Measurements from ENCODE around the gene IL18RAP.

IL18RAP gene

GRCh38 chr2:102442967-102443828 lies 20.2 kb downstream of the IL18RAP start:
- peak; percentile 82 for TF ChIP-seq CTCF (conservative IDR thresholded peaks at IDR 0.05)
- peak overlapping the region; percentile 73 for H3K27ac ChIP-seq

- no peak for TF ChIP-seq CTCF (conservative IDR thresholded peaks at IDR 0.05)
- H3K27ac ChIP-seq, result peak overlapping the region; percentile 73; the same call in 1 of the 2 replicates
Observed at GRCh38 chr2:102444233-102444632, 21.3 kb downstream of the IL18RAP start.

- TF ChIP-seq CTCF (conservative IDR thresholded peaks at IDR 0.05), result no peak
Observed at GRCh38 chr2:102446936-102447335, 24.0 kb downstream of the IL18RAP start.

GRCh38 chr2:102449370-102449974 lies 26.5 kb downstream of the IL18RAP start:
- peak; percentile 86 for TF ChIP-seq CTCF (conservative IDR thresholded peaks at IDR 0.05)
- H3K27ac ChIP-seq, result no peak overlapping the region

More at GRCh38 chr2:102446936-102447335, 24.0 kb downstream of the IL18RAP start:
- no peak overlapping the region for H3K27ac ChIP-seq

- TF ChIP-seq CTCF (conservative IDR thresholded peaks at IDR 0.05), result no peak
- H3K27ac ChIP-seq, result no peak overlapping the region
Observed at GRCh38 chr2:102451968-102452367, 29.0 kb downstream of the IL18RAP start.

GRCh38 chr2:102453501-102453900 lies 30.5 kb downstream of the IL18RAP start:
- TF ChIP-seq CTCF (conservative IDR thresholded peaks at IDR 0.05), result no peak
- no peak overlapping the region for H3K27ac ChIP-seq

- no peak overlapping the region for H3K27ac ChIP-seq
- TF ChIP-seq CTCF (conservative IDR thresholded peaks at IDR 0.05), result no peak
Observed at GRCh38 chr2:102455061-102455670, 32.2 kb downstream of the IL18RAP start.
